Neural progenitor cell (in vitro differentiated cells): ENCODE measurements around the gene MDM2. TPM values are rescaled to one million over a fixed set of nuclear protein-coding genes. Genes with fewer than 3 reads are reported as not detected.
A peak's percentile ranks its signal among the peaks of the same experiment; 100 is the strongest.

Experiments
- DNase-seq: peaks from one replicate; pipeline ENCODE4 v3.0.0-alpha.2; 2016; ENCODE audit warnings: low spot score
- H2AFZ ChIP-seq: fragments of 200-600 bp; sonication (generic); replicated peaks from 2 replicates; pipeline ENCODE4 v1.6.1; 2016; ENCODE audit warnings: antibody characterized with exemption
- H3F3A ChIP-seq: fragments of 200-600 bp; sonication (generic); 2 replicates; pipeline ENCODE4 v1.6.1; 2016; ENCODE audit warnings: antibody characterized with exemption, low read depth
- H3K27ac ChIP-seq: fragments of 200-600 bp; sonication (generic); 2 replicates; pipeline ENCODE4 v1.5.1; 2016; ENCODE audit warnings: mild to moderate bottlenecking
- H3K27me3 ChIP-seq: fragments of 200-600 bp; sonication (generic); 2 replicates; pipeline ENCODE4 v1.6.1; 2016; ENCODE audit warnings: mild to moderate bottlenecking, moderate library complexity
- H3K36me3 ChIP-seq: fragments of 200-600 bp; sonication (generic); 2 replicates; pipeline ENCODE4 v1.5.1; 2016
- H3K4me1 ChIP-seq: fragments of 200-600 bp; sonication (generic); 2 replicates; pipeline ENCODE4 v1.6.1; 2016; ENCODE audit warnings: mixed run types
- H3K4me2 ChIP-seq: fragments of 200-600 bp; sonication (generic); 2 replicates; pipeline ENCODE4 v1.6.1; 2016
- H3K4me3 ChIP-seq: fragments of 200-600 bp; sonication (generic); 2 replicates; pipeline ENCODE4 v1.5.1; 2016
- H3K79me2 ChIP-seq: fragments of 200-600 bp; sonication (generic); 2 replicates; pipeline ENCODE4 v1.6.1; 2016; ENCODE audit warnings: low read depth
- H3K9ac ChIP-seq: fragments of 200-600 bp; sonication (generic); 2 replicates; pipeline ENCODE4 v1.6.1; 2016
- H3K9me3 ChIP-seq: fragments of 200-600 bp; sonication (generic); 2 replicates; pipeline ENCODE4 v1.5.1; 2016; ENCODE audit warnings: low read depth
- H4K20me1 ChIP-seq: fragments of 200-600 bp; sonication (generic); 2 replicates; pipeline ENCODE4 v1.6.1; 2016; ENCODE audit warnings: low read depth
- H3K27ac Mint-ChIP-seq: 3 replicates; pipeline ENCODE4 v1.8.0; 2021; ENCODE audit warnings: mixed read lengths
- H3K27me3 Mint-ChIP-seq: 2 replicates; pipeline ENCODE4 v1.8.0; 2022; ENCODE audit warnings: low read depth, mild to moderate bottlenecking, inconsistent platforms, moderate library complexity, mixed read lengths; ENCODE audit not compliant: insufficient read depth
- H3K36me3 Mint-ChIP-seq: 3 replicates; pipeline ENCODE4 v1.8.0; 2021; ENCODE audit warnings: mixed read lengths
- H3K4me1 Mint-ChIP-seq: 3 replicates; pipeline ENCODE4 v1.8.0; 2021; ENCODE audit warnings: mixed read lengths
- H3K4me3 Mint-ChIP-seq: 3 replicates; pipeline ENCODE4 v1.8.0; 2021; ENCODE audit warnings: mild to moderate bottlenecking, moderate library complexity, mixed read lengths
- H3K9me3 Mint-ChIP-seq: 3 replicates; pipeline ENCODE4 v1.8.0; 2020; ENCODE audit warnings: mixed read lengths
- CTCF ChIP-seq: fragments of 200-600 bp; sonication (generic); IDR thresholded peaks from 2 replicates; pipeline ENCODE4 v1.5.1; 2017; ENCODE audit warnings: antibody characterized with exemption, mild to moderate bottlenecking
- EZH2 ChIP-seq: fragments of 200-600 bp; sonication (generic); IDR thresholded peaks from 2 replicates; pipeline ENCODE4 v1.6.1; 2017; ENCODE audit warnings: antibody characterized with exemption, mild to moderate bottlenecking, moderate library complexity
- EZH2phosphoT487 ChIP-seq: fragments of 200-600 bp; sonication (generic); IDR thresholded peaks from 2 replicates; pipeline ENCODE4 v1.6.1; 2017; ENCODE audit warnings: antibody characterized with exemption
- total RNA-seq: library from RNA; depleted of rRNA; stranded (reverse); fragments of >200 nt; gene quantifications from 2 replicates; pipeline ENCODE4 v1.2.3, GENCODE V29; 2015; ENCODE audit warnings: low replicate concordance

The MDM2 gene
- total RNA-seq, 1 donor from 2014 or later: 93.8 TPM

- H3K4me1 Mint-ChIP-seq: peaks cover 29% of the 10 kb centered on the region
- H3K27ac Mint-ChIP-seq: no peak overlapping the region
- peaks cover 11% of the 10 kb centered on the region for H3K79me2 ChIP-seq
- peaks cover 5% of the 10 kb centered on the region for H3K27me3 Mint-ChIP-seq
- no peak overlapping the region for H3K27ac ChIP-seq
- peaks cover 4% of the 10 kb centered on the region for H3K36me3 Mint-ChIP-seq
- no peak for DNase-seq
- no peaks in the 10 kb centered on the region for H3K27me3 ChIP-seq
- no peak overlapping the region for H3K4me3 ChIP-seq
- H4K20me1 ChIP-seq: peaks cover 4% of the 10 kb centered on the region
- H3K4me2 ChIP-seq: no peak overlapping the region
- no peaks in the 10 kb centered on the region for H3K9me3 Mint-ChIP-seq
- H3F3A ChIP-seq: peaks cover 17% of the 10 kb centered on the region
- H3K9me3 ChIP-seq: no peaks in the 10 kb centered on the region
- H3K9ac ChIP-seq: no peak overlapping the region
- TF ChIP-seq EZH2: no peak
- TF ChIP-seq CTCF: no peak
- no peak for TF ChIP-seq EZH2phosphoT487
- H3K4me1 ChIP-seq: no peaks in the 10 kb centered on the region
- H2AFZ ChIP-seq: no peak overlapping the region
- H3K36me3 ChIP-seq: no peaks in the 10 kb centered on the region
- no peak overlapping the region for H3K4me3 Mint-ChIP-seq
These were observed 3.9 kb upstream of the MDM2 start for GRCh38 chr12:68803948-68804656.

- Histone ChIP-seq H3F3A (peaks cover 17% of the 10 kb centered on the region), H2AFZ (no peak overlapping the region), H3K27me3 (no peaks in the 10 kb centered on the region), H3K9ac (no peak overlapping the region), H3K4me2 (no peak overlapping the region), H3K4me3 (no peak overlapping the region), H3K36me3 (peaks cover 8% of the 10 kb centered on the region), H3K4me1 (no peaks in the 10 kb centered on the region), H3K9me3 (no peaks in the 10 kb centered on the region), H3K79me2 (peaks cover 19% of the 10 kb centered on the region), H3K27ac (no peak overlapping the region), H4K20me1 (peaks cover 7% of the 10 kb centered on the region)
- H3K27me3 Mint-ChIP-seq: peaks cover 5% of the 10 kb centered on the region
- H3K4me3 Mint-ChIP-seq: no peak overlapping the region
- H3K36me3 Mint-ChIP-seq: peaks cover 4% of the 10 kb centered on the region
- no peak for DNase-seq
- H3K27ac Mint-ChIP-seq: peak overlapping the region; percentile 3
- no peaks in the 10 kb centered on the region for H3K9me3 Mint-ChIP-seq
- TF ChIP-seq CTCF: no peak
- H3K4me1 Mint-ChIP-seq: peaks cover 31% of the 10 kb centered on the region
These were observed 3.1 kb upstream of the MDM2 start for GRCh38 chr12:68804657-68805591.

- Histone ChIP-seq H3K4me1 (no peaks in the 10 kb centered on the region), H3K9ac (no peak overlapping the region), H3K27ac (no peak overlapping the region), H2AFZ (no peak overlapping the region), H3K4me2 (no peak overlapping the region), H3K9me3 (no peaks in the 10 kb centered on the region), H3K4me3 (no peak overlapping the region), H3F3A (peaks cover 17% of the 10 kb centered on the region), H3K36me3 (peaks cover 8% of the 10 kb centered on the region), H3K79me2 (peaks cover 26% of the 10 kb centered on the region), H3K27me3 (no peaks in the 10 kb centered on the region), H4K20me1 (peaks cover 7% of the 10 kb centered on the region)
- Mint-ChIP-seq H3K27me3 (peaks cover 5% of the 10 kb centered on the region), H3K4me1 (peaks cover 31% of the 10 kb centered on the region), H3K4me3 (no peak overlapping the region), H3K9me3 (no peaks in the 10 kb centered on the region), H3K27ac (peak overlapping the region; percentile 3), H3K36me3 (peaks cover 4% of the 10 kb centered on the region)
- DNase-seq: no peak
- TF ChIP-seq EZH2 (no peak), EZH2phosphoT487 (no peak), CTCF (no peak)
These were observed 2.3 kb upstream of the MDM2 start for GRCh38 chr12:68805592-68806120.
